Myometrial cell (primary cell): ENCODE data around the gene LAYN. TPM values are rescaled to one million over a fixed set of nuclear protein-coding genes. Genes with fewer than 3 reads are reported as not detected.

ENCODE experiments used
- total RNA-seq: library from RNA; depleted of rRNA; stranded (reverse); fragments of >200 nt; gene quantifications from 2 replicates; pipeline ENCODE4 v1.2.3, GENCODE V29; 2015

The LAYN gene
- total RNA-seq: 55.1 and 55.8 TPM in 2 replicates

GRCh38 chr11:111540114-111540936 lies at the start of gene LAYN:
TSS of gene LAYN (plus strand) at chr11:111540720. CDS start at chr11:111540844, 124 bp downstream.

GRCh38 chr11:111512296-111513239 lies 28.0 kb upstream of the LAYN start, which contains the start of gene BTG4:
TSS of gene BTG4 (minus strand) at chr11:111512386. CDS start at chr11:111498776, 13,610 bp downstream.

GRCh38 chr11:111514216-111515031 lies 26.1 kb upstream of the LAYN start, which contains the start of gene HOATZ:
TSS of gene HOATZ (plus strand) at chr11:111514778. CDS start at chr11:111514785, 7 bp downstream.

GRCh38 chr11:111601979-111602864 lies 61.7 kb downstream of the LAYN start, which contains the start of gene SIK2:
TSS of gene SIK2 (plus strand) at chr11:111602449. CDS start at chr11:111602564, 115 bp downstream.

Other genes with a start within 250 kb of the LAYN start
- not detected in 2 replicates for gene POU2AF3, start 242.2 kb upstream of the LAYN start, total RNA-seq
- not detected in 2 replicates for gene POU2AF1, start 161.4 kb upstream of the LAYN start, total RNA-seq
- gene BTG4, start 28.3 kb upstream of the LAYN start, total RNA-seq: not detected in 2 replicates
- gene HOATZ, start 25.9 kb upstream of the LAYN start, total RNA-seq: not detected in 2 replicates
- gene SIK2, start 61.7 kb downstream of the LAYN start, total RNA-seq: 9.9 and 13.0 TPM in 2 replicates
- gene PPP2R1B, start 225.7 kb downstream of the LAYN start, total RNA-seq: 33.4 and 38.5 TPM in 2 replicates